HG02678 (cell line): Measurements from ENCODE around the gene SYNJ2.

Source experiments
- ATAC-seq: cut with Tn5 transposase; IDR thresholded peaks from one replicate; pipeline ENCODE4 v1.9.1; 2021; ENCODE audit warnings: mild to moderate bottlenecking, moderate library complexity; ENCODE audit not compliant: unreplicated experiment

The SYNJ2 gene

DNA sequence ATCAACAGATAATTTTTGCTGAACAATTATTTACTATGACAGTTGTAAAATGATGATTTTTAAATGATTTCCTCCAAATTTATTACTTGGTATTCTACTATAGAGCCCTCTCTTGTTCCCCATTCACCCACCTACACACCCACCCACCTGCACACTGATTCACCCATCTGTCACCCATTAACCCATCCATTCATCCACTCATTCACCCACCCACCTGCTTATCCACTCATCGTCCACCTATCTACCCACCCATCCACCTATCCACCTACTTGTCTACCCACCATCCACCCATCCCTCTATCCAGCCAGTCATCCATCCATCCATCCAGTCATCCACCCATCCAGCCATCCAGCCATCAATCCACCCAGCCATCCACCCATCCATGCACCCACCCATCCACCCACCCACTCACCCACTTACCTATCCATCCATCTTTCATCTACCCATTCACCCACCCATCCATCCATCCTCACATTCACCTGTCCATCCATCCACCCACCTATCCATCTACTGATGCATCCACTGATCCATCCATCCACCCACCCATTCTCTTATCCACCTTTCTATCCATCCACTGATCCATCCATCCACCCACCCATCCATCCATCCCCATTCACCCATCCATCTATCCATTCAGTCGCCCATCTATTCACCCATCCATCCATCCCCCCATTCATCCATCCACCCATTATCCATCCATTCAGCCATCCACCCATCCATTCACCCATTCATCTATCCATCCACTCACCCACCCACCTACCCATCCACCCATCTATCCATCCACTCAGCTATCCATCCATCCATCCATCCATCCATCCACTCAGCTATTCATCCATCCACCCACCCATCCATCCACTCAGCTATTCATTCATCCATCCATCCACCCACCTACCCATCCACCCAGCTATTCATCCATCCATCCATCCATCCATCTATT lies 72.0 kb downstream of the SYNJ2 start:
- ATAC-seq: no peak

GRCh38 chr6:158056355-158056754 lies 74.7 kb downstream of the SYNJ2 start:
- ATAC-seq: no peak

DNA sequence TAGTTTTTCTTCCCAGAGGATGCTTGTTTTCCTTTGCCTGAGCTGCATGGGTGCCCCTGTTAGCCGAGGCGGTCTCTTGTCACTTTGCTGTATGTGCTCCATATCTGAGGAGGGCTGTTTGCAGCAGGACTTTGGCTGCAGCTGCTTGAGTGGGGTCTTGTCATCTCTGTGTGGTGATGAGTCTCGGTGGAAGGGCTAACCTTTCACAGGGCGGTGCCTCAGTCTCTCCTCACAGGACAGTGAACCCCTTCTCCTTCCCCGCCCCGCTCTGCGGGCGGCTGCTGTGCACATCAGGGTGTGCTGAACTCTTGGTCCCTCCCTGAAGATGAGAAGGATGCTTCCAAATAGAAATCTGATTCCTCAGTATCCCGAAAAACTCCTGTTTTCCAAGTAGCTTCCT lies 75.1 kb downstream of the SYNJ2 start:
- no peak for ATAC-seq

GRCh38 chr6:158057213-158057987 lies 75.7 kb downstream of the SYNJ2 start:
- ATAC-seq: no peak

DNA sequence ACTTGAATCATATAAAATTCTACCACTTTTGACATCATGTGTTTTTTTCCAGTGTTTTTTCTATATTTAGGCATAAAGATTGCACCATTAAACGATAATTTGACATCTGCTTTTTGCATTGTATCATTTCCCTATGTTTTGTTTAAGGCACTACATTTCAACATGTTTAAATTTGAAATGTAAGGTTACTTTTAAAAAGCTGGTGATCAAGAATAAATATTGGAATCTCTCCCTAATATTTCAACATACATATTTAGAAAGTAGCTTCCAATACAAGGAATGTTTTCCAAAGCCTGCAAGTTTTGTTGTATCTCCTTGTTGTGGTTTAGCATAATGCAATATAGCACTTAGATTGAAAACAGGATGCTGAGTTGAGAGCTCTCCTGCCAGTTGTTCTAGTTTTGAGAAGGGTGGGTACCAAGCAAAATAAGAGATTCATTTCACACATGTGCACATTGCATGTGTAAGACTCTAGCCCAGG lies 76.5 kb downstream of the SYNJ2 start:
- ATAC-seq: no peak

DNA sequence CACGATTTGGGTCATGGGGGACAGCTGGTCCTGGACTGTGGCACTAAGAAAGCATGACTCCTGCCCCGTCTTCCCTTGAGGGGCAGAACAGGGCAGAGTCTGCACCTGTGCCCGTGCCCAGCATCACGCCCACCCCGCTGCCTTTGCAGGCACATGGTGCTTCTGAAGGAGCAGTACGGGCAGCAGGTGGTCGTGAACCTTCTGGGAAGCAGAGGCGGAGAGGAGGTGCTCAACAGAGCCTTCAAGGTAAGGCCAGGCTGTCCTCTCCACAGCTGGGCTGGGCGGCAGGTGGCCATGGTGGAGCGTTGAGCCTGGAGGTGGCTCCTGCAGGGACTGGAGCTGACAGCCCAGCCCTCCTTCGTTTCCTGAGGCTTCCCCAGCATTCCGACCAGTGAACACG lies 77.4 kb downstream of the SYNJ2 start:
- ATAC-seq: no peak

DNA sequence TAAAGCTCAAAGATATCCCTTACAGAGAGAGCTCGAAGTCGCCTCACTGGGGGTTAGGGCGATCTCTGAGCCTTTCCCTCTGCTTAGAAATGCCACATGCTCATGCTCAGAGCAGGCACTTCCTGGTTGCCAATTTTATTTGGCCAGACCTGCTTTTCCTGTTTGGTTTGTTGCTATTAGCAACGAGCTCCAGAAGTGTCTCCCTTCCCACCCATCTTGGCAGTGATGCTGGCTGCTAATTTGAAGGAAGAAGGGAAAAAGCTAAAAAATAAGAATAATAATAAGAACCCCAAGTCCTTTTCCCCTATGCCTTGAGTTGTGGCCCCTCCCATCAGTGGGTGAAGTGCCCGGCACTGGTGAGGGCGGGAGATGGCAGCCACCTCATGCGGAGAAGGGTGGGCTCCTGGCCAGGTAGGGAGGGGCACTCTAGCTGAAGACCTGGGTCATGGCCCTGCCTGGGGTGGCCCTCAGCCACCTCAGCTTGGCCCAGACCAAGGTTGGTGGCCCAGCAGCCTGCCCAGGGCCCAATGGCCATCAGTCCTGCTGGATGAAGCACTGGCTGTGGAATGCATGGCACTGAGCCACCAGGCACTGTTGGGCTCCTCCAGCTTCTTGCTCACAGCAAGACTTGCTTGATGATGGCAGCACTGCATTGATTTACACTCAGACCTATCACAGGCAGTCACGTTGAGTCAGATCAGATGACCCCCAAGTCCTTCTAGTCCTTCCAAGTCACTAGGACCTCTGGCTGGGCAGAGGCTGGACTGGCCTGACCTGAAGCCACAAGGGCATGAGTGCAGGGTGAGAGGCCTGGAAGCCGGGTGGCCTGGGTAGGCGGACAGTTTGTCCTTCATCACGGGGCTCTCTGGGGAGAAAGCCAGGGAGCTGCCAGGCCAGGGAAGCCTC lies 79.0 kb downstream of the SYNJ2 start:
- no peak for ATAC-seq

DNA sequence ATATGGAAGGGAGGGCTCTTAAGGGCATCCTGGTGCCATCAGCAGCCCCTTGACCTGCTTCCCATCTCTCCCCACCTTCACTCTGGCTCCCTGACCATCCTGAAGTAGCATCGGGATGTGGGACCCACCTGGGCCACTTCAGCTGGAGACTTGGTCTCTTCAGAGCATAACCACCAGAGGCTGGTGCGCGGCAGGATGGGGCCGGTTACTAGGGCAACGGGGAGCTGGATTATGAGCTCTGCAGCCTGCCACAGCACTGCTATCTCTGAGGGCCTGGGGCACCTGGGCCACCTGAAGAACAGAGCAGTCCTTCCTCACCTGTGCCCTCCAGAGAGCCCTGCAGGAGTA lies 79.7 kb downstream of the SYNJ2 start:
- ATAC-seq: no peak

DNA sequence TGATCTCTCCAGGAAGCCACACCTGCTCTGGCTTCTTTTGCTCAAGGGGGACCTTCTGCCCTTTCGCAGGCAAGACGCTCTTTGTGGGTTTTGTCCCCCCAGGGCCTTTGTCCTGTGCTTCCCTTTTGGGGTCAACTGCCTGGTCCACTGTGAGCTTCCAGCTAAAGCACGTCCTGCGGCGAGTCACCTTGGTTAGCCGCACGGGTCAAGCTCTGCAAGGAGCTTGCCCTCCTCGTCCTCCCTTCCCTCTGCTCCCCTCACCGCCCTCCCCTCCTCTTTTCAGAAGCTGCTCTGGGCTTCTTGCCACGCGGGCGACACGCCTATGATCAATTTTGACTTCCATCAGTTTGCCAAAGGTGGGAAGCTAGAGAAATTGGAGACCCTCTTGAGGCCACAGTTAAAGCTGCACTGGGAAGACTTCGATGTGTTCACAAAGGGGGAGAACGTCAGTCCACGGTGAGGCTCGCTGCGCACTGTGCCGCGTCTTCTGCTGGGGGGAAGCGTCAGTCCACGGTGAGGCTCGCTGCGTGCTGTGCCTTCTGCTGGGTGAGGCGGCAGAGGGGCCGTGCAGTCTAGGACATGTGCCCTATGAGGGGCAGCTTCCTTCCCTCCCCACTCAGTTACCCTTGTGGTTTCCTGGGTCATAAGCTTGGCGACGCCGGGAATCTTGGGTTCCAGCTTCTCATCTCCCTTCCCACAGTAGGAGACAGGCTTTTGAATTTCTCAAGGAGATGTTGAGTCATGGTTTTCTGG lies 80.2 kb downstream of the SYNJ2 start:
- ATAC-seq: no peak

DNA sequence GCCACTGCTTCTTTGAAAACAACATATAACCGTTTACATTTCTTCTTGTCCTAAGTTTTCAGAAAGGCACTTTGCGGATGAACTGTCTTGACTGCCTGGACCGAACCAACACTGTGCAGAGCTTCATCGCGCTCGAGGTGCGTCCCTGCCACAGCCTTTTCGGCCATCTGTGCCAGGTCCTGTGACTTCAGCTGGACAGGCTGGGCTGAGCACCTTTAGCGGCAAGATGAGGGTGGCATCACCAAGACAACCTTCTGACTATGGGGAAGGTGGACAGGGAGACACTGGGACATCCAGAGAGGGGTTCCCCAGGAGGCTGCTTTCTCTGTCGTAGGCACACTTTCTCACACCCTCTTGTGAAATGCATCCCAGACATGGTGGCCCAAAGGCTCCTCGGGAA lies 82.1 kb downstream of the SYNJ2 start:
- ATAC-seq: no peak

DNA sequence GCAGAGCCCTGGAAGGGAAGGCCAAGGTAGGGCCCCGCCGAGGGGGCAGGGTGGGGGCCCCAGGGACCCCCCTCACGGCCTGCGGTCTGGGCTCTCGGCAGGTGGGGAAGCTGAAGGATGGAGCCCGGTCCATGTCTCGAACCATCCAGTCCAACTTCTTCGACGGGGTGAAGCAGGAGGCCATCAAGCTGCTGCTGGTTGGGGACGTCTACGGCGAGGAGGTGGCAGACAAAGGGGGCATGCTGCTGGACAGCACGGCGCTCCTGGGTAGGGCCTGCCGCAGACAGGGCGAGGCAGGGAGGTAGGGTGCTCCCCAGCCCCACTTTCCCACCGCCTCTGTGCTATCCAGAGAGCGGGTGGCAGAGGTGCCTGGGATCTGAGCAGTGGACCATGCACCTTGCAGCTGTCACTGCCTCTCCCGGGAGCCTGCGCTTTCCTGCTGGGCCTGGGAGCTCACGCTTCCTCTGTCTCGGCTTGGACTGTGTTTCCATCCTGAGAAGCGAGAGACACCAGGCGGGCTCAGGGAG lies 83.1 kb downstream of the SYNJ2 start:
- ATAC-seq: no peak

DNA sequence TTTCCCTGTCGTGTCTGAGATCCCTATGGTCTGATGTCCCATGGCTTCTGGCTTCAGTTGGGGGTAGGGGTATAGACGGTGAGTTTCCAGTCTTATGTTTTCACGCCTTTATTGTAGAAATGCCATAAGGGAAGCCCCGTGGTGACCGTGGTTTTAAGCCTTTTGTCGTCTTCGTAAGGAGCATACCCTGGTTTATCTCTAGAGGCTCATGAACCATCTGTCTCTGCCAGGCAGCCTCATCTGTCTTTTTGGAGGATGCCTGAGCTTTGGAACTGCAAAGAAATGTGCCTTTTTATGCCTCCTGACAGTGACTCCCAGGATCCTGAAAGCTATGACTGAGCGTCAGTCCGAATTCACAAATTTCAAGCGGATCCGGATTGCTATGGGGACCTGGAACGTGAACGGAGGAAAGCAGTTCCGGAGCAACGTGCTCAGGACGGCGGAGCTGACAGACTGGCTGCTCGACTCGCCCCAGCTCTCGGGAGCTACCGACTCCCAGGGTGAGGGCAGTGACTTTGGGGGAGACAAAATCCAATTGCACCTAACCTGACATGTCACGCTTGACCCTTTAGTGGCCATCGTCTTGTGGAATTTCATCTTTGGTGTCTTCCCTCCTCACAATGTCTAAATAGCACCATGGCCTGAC lies 84.6 kb downstream of the SYNJ2 start:
- ATAC-seq: no peak

DNA sequence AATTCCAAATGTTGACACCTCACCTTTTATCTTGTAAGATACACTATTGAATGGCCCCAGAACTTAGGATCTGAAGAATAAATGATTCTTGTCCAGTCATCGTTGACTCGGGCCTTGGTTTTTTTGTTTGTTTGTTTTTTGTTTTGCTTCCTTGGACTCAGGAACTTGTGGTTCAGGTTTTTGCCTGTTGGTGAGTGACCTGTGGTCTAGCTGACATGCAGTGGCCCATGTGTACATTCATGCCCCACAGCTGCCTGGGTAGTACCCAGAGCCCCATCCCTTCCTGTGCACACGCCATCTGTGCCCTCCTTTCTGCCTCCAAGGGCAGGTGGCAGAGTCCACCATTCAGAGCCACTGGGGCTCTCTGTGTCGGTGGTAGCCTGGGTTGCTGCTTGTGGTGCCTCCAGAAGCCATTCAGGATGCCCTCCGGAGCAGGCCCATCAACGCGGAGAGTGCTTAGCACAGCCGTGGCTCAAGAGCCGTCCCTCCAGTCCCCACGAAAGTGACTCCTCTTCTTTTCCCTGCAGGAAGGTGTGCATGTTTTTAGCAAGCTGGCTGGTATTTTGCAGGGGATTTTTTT lies 85.9 kb downstream of the SYNJ2 start:
- no peak for ATAC-seq

GRCh38 chr6:158068156-158068892 lies 86.7 kb downstream of the SYNJ2 start:
- ATAC-seq: no peak

DNA sequence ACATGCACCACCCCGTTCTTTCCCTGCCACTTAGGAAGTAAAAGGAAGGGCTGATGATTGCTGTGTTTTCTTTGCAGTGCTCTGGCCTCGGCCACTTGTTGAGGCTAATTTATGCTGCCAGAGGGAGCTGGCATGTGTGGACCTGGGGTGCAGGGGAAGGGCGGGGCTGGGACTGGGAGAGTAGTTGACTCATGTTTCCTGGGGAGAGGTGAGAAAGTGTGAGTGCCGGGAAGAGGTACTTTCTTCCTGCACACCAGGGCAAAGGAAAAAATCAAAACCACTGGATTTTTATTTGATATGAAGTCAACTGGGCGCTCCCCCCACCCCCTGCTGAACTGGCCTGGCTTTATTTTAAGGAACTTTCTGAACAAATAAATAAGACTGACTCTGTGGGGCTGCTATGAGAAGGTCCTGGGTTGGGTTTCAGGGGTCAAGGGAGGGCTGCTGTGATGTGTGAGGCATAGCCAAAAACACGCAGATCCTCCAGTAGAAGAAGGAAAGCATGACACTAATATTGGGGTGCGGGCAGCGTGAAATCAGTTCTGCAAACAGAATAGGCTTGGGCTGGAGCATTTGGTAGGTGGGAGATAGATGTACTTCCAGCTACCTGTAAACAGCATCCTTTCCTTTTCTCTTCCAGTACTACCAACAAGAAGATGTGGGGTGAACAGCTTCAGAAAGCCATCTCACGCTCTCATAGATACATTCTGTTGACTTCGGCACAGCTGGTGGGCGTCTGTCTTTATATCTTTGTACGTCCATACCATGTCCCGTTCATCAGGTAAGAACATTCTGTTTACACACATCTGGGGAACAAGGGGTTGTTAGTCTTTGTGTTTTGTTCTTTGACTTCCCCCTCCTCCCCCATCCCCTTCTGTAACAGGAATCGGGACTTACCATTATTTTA lies 87.5 kb downstream of the SYNJ2 start:
- no peak for ATAC-seq

GRCh38 chr6:158069800-158070195 lies 88.1 kb downstream of the SYNJ2 start:
- no peak for ATAC-seq

DNA sequence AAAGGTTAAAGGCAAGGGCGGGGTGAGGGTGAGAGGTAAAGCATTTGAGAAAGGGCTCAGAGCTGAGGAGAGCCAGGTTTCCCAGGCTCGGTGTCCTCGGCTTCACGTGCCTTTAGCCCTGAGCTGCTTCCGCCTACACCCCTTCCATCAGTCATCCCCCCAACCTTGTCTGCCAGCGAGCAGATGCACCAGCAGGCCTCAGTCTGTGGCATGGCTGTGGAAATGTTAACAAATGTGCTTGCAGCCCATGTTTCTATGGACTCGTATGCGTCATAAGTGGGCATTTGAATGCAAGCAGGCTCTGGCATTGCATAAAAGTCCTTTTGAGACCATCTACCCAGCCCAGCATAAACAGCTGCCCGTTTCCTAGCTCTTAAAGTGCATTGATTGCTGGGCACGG lies 88.8 kb downstream of the SYNJ2 start:
- ATAC-seq: no peak
